ENCODE results near the gene COX17. TPM values are rescaled to one million over a fixed set of nuclear protein-coding genes. Genes with fewer than 3 reads are reported as not detected.

The COX17 gene
- polyA plus RNA-seq, 4 donors, result 41.5 to 65.2 (median 48.0) TPM

DNA sequence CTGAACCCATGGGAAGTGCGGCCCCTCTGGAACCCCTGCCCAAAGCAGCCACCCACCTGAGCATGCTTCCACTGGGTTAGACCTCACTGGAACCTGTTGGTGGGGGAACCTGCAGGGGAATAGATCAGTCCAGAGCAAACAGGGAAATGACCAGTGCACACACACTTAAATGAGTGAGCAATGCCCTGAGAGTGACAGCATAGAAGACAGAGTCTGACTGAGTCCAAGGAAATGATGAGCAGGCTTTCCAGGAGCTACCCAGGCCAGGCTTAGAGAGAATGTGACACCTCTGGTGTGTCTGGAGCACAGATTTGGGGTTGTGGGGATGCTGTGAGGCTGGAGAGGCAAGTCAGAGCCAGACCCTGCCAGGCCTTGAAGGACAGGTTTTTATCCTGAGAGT, 51.0 kb downstream of the COX17 start:
- DNase-seq (ENCODE audit: low read depth in 4 of 4, low spot score in 2 of 4), result no peak

- DNase-seq (ENCODE audit: low read depth in 4 of 4, low spot score in 2 of 4), result no peak
These were observed 51.6 kb downstream of the COX17 start for GRCh38 chr3:119625451-119626153.

DNA sequence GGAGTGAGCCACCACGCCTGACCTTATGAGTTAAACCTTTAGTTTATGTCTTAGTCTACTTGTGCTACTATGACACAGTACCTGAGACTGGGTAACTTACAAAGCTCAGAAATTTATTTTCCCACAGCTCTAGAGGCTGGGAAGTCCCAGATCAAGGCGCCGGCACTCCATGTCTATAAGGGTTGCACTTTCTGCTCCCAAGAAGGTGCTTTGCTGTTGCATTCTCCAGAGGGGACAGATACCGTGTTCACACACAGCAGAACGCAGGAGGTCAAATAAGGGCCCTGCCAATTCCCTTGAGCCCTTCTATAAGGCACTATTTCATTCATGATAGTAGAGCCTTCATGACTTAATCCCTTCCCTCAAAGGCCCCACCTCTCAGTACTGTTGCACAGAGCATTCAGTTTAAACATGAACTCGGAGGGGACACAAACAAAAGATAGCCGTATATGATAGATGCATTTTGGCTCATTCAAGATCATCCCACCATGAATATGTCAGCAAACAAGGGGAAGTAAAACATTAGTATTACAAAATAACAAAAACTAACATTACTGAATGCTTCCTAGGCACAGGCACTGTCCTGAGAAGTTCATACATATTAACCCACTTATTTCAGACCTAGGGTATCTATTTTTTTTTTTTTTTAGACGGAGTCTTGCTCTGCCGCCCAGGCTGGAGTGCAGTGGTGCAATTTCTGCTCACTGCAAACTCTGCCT, 53.0 kb downstream of the COX17 start:
- no peak for DNase-seq (ENCODE audit: low read depth in 4 of 4, low spot score in 2 of 4)

DNA sequence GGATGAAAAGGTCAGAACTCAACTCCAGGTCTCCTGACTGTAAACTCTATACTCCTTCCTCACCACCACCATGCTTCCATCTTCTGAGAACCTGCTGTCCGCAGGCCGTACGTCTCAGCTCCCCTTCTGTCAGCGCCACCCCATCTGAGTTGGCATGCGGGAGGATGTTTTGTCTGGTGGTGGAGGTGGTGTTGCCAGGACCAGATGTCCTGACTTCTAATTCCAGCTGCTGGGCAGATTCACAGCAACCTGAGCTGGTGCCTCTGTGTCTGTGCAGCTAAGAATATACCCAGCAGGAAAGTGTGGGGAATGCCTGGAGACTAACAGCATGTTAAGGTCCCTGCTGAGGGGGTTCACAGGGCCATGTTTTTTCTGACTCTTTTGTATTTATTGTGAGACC, 56.3 kb downstream of the COX17 start:
- DNase-seq (ENCODE audit: low read depth in 4 of 4, low spot score in 2 of 4), result no peak

Other genes with a start within 250 kb of the COX17 start
- 10 to 100 TPM; 46.2 to 60.1 (median 53.3) TPM for gene TMEM39A, start 213.8 kb downstream of the COX17 start, polyA plus RNA-seq (ENCODE audit: insufficient read length in 4 of 4)
- 10 to 100 TPM; 20.5 to 31.6 (median 26.4) TPM for gene POGLUT1, start 208.4 kb downstream of the COX17 start, polyA plus RNA-seq (ENCODE audit: insufficient read length in 4 of 4)
- gene TIMMDC1, start 178.9 kb downstream of the COX17 start, polyA plus RNA-seq (ENCODE audit: insufficient read length in 4 of 4), result 100 to 1,000 TPM; 101 to 113 (median 106) TPM
- gene CD80, start 117.8 kb downstream of the COX17 start, polyA plus RNA-seq (ENCODE audit: insufficient read length in 4 of 4), result under 1 TPM; 0.17 to 0.25 (median 0.23) TPM
- gene ADPRH, start 97.9 kb downstream of the COX17 start, polyA plus RNA-seq (ENCODE audit: insufficient read length in 4 of 4), result 1 to 10 TPM; 5.9 to 7.1 (median 6.5) TPM
- 1 to 10 TPM; 6.0 to 7.7 (median 6.9) TPM for gene PLA1A, start 79.5 kb downstream of the COX17 start, polyA plus RNA-seq (ENCODE audit: insufficient read length in 4 of 4)
- gene POPDC2, start 16.8 kb downstream of the COX17 start, polyA plus RNA-seq (ENCODE audit: insufficient read length in 4 of 4), result 1 to 10 TPM; 4.3 to 6.0 (median 4.7) TPM
- gene CFAP91, start 25.6 kb upstream of the COX17 start, polyA plus RNA-seq (ENCODE audit: insufficient read length in 4 of 4), result 10 to 100 TPM; 15.3 to 37.4 (median 24.3) TPM
- 1 to 10 TPM in 1 of 4 donors, under 1 TPM in 3; 0.47 to 1.4 (median 0.78) TPM for gene NR1I2, start 104.7 kb upstream of the COX17 start, polyA plus RNA-seq (ENCODE audit: insufficient read length in 4 of 4)